ENCODE data around the gene SFMBT2. TPM values are rescaled to one million over a fixed set of nuclear protein-coding genes. Genes with fewer than 3 reads are reported as not detected.

SFMBT2 gene
- total and polyA plus RNA-seq, 2 of the 13 experiments (the other 11 are each of a cell fraction or from before 2014, with no cell fraction given), result 0.01 to 0.02 TPM

GRCh38 chr10:7337431-7338171, 73.2 kb downstream of the SFMBT2 start:
- Histone ChIP-seq H3K4me2 (ENCODE audit: low read depth, low read length) (no peak overlapping the region), H3K4me1 (ENCODE audit: insufficient read depth, low read length) (no peaks in the 10 kb centered on the region), H3K79me2 (ENCODE audit: insufficient read depth, low read length) (no peaks in the 10 kb centered on the region), H3K27ac (ENCODE audit: extremely low read length, insufficient read depth, low read length) (no peak overlapping the region), H4K20me1 (ENCODE audit: insufficient read depth, low read length) (no peaks in the 10 kb centered on the region), H3K9ac (ENCODE audit: insufficient read depth, low read depth, low read length) (no peak overlapping the region), H3K4me3 (replicated peaks in 1 of 3; ENCODE audit: insufficient read depth in 1 of 3, low read depth in 2 of 3, low read length in 3 of 3) (no peak overlapping the region), H3K9me3 (ENCODE audit: low read length) (no peaks in the 10 kb centered on the region), H3K27me3 (ENCODE audit: control insufficient read depth in 1 of 2, insufficient read depth in 2 of 2, low read length in 2 of 2) (peaks cover 0 to 15% of the 10 kb centered on the region in 2 experiments; a peak in 2 of 5 replicates), H2AFZ (ENCODE audit: low read length) (no peak overlapping the region), H3K36me3 (replicated peaks in 1 of 2; ENCODE audit: control insufficient read depth in 1 of 2, insufficient read depth in 2 of 2, low read length in 2 of 2) (no peaks in the 10 kb centered on the region)
- WGBS (ENCODE audit: low lambda C conversion rate), result 22% methylated on average over 7 of the region's 7 CpGs
- no peak for DNase-seq (ENCODE audit: low spot score)
- BruUV-seq (replicated peaks), result no TSS peak
- in situ Hi-C loops (cut with HindIII; ENCODE audit: extremely low pct_ligation_motif_present, low pct_unique_long_range_greater_than_20kb) (no loop called here), intact Hi-C loops (cut with micrococcal nuclease; ENCODE audit: unreplicated experiment) (no loop called here)
- no peak for ATAC-seq
- no peak for FAIRE-seq
- CTCF ChIA-PET (ENCODE audit: low intra/inter-chr PET ratio, low total read pairs), result no interaction called here
- TF ChIP-seq YEATS2 (CRISPR knock-in tag; IDR thresholded peaks at IDR 0.05; ENCODE audit: borderline replicate concordance), result no peak
- TF ChIP-seq NFIB (CRISPR knock-in tag; IDR thresholded peaks at IDR 0.05; ENCODE audit: borderline replicate concordance), result no peak
- TF ChIP-seq KDM5B (CRISPR knock-in tag; IDR thresholded peaks at IDR 0.05; ENCODE audit: borderline replicate concordance), result no peak
- no peak for TF ChIP-seq ZNF749 (CRISPR knock-in tag; IDR thresholded peaks at IDR 0.05; ENCODE audit: borderline replicate concordance)
- no peak for TF ChIP-seq ZNF484 (CRISPR knock-in tag; IDR thresholded peaks at IDR 0.05; ENCODE audit: borderline replicate concordance, low read depth)
- TF ChIP-seq CBFB (CRISPR knock-in tag; IDR thresholded peaks at IDR 0.05), result no peak
- TF ChIP-seq MIER2 (CRISPR knock-in tag; IDR thresholded peaks at IDR 0.05), result no peak
- TF ChIP-seq ARHGAP35 (CRISPR knock-in tag; IDR thresholded peaks at IDR 0.05; ENCODE audit: borderline replicate concordance), result no peak
- no peak for TF ChIP-seq SYNCRIP (IDR thresholded peaks at IDR 0.05; ENCODE audit: insufficient read depth, low read depth, low read length)
- no peak for TF ChIP-seq EEA1 (CRISPR knock-in tag; IDR thresholded peaks at IDR 0.05; ENCODE audit: borderline replicate concordance)
- no peak for TF ChIP-seq TBX3 (IDR thresholded peaks at IDR 0.05; ENCODE audit: borderline replicate concordance)
- no peak for TF ChIP-seq ATF2 (CRISPR knock-in tag; IDR thresholded peaks at IDR 0.05)
- no peak for TF ChIP-seq POGK (CRISPR knock-in tag; conservative IDR thresholded peaks at IDR 0.05)
- POLR2A ChIA-PET, result no interaction called here

Measured in HepG2 (cell line).